Dermis lymphatic vessel endothelial cell (primary cell): ENCODE measurements around the gene SYCP2L. TPM values are rescaled to one million over a fixed set of nuclear protein-coding genes. Genes with fewer than 3 reads are reported as not detected.

Source experiments
- total RNA-seq: library from RNA; depleted of rRNA; stranded (reverse); fragments of >200 nt; gene quantifications from 2 replicates; pipeline ENCODE4 v1.2.1, GENCODE V29; 2014

SYCP2L gene
- not detected in 2 replicates for total RNA-seq

GRCh38 chr6:10886691-10887502 lies at the start of gene SYCP2L:
Gene SYCP2L (plus strand): TSS chr6:10887052. CDS start chr6:10887127, 75 bp downstream.

GRCh38 chr6:10837995-10838793 lies 48.7 kb upstream of the SYCP2L start, which contains the start of gene MAK:
Gene MAK (minus strand): TSS chr6:10838539. CDS start chr6:10830648, 7,891 bp downstream.

Other genes starting within 250 kb of the SYCP2L start
- 0.26 TPM in 1 of 2 replicates, not detected in the other for gene C6orf52, start 192.4 kb upstream of the SYCP2L start, total RNA-seq
- gene PAK1IP1, start 192.1 kb upstream of the SYCP2L start, total RNA-seq = 8.8 and 12.5 TPM in 2 replicates
- 89.7 and 147 TPM in 2 replicates for gene TMEM14C, start 164.0 kb upstream of the SYCP2L start, total RNA-seq
- gene TMEM14B, start 139.2 kb upstream of the SYCP2L start, total RNA-seq = 52.8 and 58.1 TPM in 2 replicates
- gene MAK, start 48.5 kb upstream of the SYCP2L start, total RNA-seq = under 0.01 TPM in 1 of 2 replicates, not detected in the other
- not detected in 2 replicates for gene GCM2, start 5.0 kb upstream of the SYCP2L start, total RNA-seq
- gene ELOVL2, start 157.3 kb downstream of the SYCP2L start, total RNA-seq = under 0.01 TPM in 1 of 2 replicates, not detected in the other
- gene SMIM13, start 206.8 kb downstream of the SYCP2L start, total RNA-seq = 10.9 and 13.3 TPM in 2 replicates
- gene ERVFRD-1, start 224.7 kb downstream of the SYCP2L start, total RNA-seq = not detected in 2 replicates